ENCODE measurements around the gene PYM1.

Gene PYM1

GRCh38 chr12:55927588-55928502 is at the start of gene PYM1:
TSS of gene PYM1 (minus strand) at chr12:55927894. CDS start at chr12:55927761, 133 bp downstream.
- DNase-seq (ENCODE audit: low spot score): peak; percentile 76

GRCh38 chr12:55974308-55974730 is 46.6 kb upstream of the PYM1 start:
- peak; percentile 69 for DNase-seq (ENCODE audit: low spot score)

GRCh38 chr12:55973599-55974307 is 46.1 kb upstream of the PYM1 start, which contains the start of gene RAB5B:
TSS of gene RAB5B (plus strand) at chr12:55974078. CDS start at chr12:55986961, 12,883 bp downstream.
- peak; percentile 95 for DNase-seq (ENCODE audit: low spot score)

GRCh38 chr12:55972911-55973598 is 45.4 kb upstream of the PYM1 start:
- no peak for DNase-seq (ENCODE audit: low spot score)

GRCh38 chr12:55972456-55972855 is 44.8 kb upstream of the PYM1 start:
- no peak for DNase-seq (ENCODE audit: low spot score)

- DNase-seq (ENCODE audit: low spot score): no peak
Observed at GRCh38 chr12:55972042-55972441, 44.3 kb upstream of the PYM1 start.

- no peak for DNase-seq (ENCODE audit: low spot score)
Observed at GRCh38 chr12:55970775-55971174, 43.1 kb upstream of the PYM1 start.

- no peak for DNase-seq (ENCODE audit: low spot score)
Observed at GRCh38 chr12:55969356-55969755, 41.7 kb upstream of the PYM1 start.

- DNase-seq (ENCODE audit: low spot score): peak; percentile 93
Observed at GRCh38 chr12:55966408-55967281, 39.0 kb upstream of the PYM1 start, which contains the start of gene CDK2. TSS of gene CDK2 (plus strand) at chr12:55966830. CDS start at chr12:55967009, 179 bp downstream.

- DNase-seq (ENCODE audit: low spot score): no peak
Observed at GRCh38 chr12:55965941-55966407, 38.3 kb upstream of the PYM1 start, which contains the start of gene PMEL. TSS of gene PMEL (minus strand) at chr12:55966042. CDS start at chr12:55966011, 31 bp downstream.

GRCh38 chr12:55965240-55965639 is 37.5 kb upstream of the PYM1 start:
- DNase-seq (ENCODE audit: low spot score): no peak

GRCh38 chr12:55963760-55964159 is 36.1 kb upstream of the PYM1 start:
- DNase-seq (ENCODE audit: low spot score): no peak

- no peak for DNase-seq (ENCODE audit: low spot score)
Observed at GRCh38 chr12:55957106-55957859, 29.6 kb upstream of the PYM1 start.

GRCh38 chr12:55955800-55956508 is 28.3 kb upstream of the PYM1 start:
- DNase-seq (ENCODE audit: low spot score): peak; percentile 54

GRCh38 chr12:55955344-55955743 is 27.6 kb upstream of the PYM1 start:
- DNase-seq (ENCODE audit: low spot score): no peak

GRCh38 chr12:55946553-55946952 is 18.9 kb upstream of the PYM1 start:
- DNase-seq (ENCODE audit: low spot score): no peak

GRCh38 chr12:55942577-55943136 is 15.0 kb upstream of the PYM1 start:
- no peak for DNase-seq (ENCODE audit: low spot score)

- DNase-seq (ENCODE audit: low spot score): no peak
Observed at GRCh38 chr12:55942055-55942454, 14.4 kb upstream of the PYM1 start.

GRCh38 chr12:55940065-55940732 is 12.5 kb upstream of the PYM1 start:
- DNase-seq (ENCODE audit: low spot score): peak; percentile 92

Data from D341Med (cell line).